Measurements from ENCODE around the gene MACF1.
"Not testable (repeated sequence)": the region's sequence is repeated elsewhere in the genome, so short reads cannot be mapped to it uniquely, and the experiment has no call there.

The MACF1 gene

GRCh38 chr1:39472826-39473225 is 268.3 kb downstream of the MACF1 start:
- H3K36me3 ChIP-seq (ENCODE audit: control insufficient read depth, insufficient read depth, low read length), result peaks cover 4% of the 10 kb centered on the region
- H3K27me3 ChIP-seq (replicated peaks; ENCODE audit: control insufficient read depth, insufficient read depth, low read length), result no peaks in the 10 kb centered on the region
- no peak overlapping the region for H3K4me3 ChIP-seq (replicated peaks; ENCODE audit: low read depth, low read length)
- no peak for TF ChIP-seq CTCF (IDR thresholded peaks at IDR 0.05; ENCODE audit: insufficient read depth, low read length, poor library complexity, severe bottlenecking)
- DNase-seq (ENCODE audit: extremely low read depth, insufficient read length), result no peak

- no peak for TF ChIP-seq CTCF (IDR thresholded peaks at IDR 0.05; ENCODE audit: insufficient read depth, low read length, poor library complexity, severe bottlenecking)
- peaks cover 4% of the 10 kb centered on the region for H3K36me3 ChIP-seq (ENCODE audit: control insufficient read depth, insufficient read depth, low read length)
- DNase-seq (ENCODE audit: extremely low read depth, insufficient read length), result no peak
Observed at GRCh38 chr1:39473324-39473723, 268.8 kb downstream of the MACF1 start.

GRCh38 chr1:39474810-39475209 is 270.3 kb downstream of the MACF1 start:
- H3K4me3 ChIP-seq (replicated peaks; ENCODE audit: low read depth, low read length), result no peak overlapping the region
- H3K27me3 ChIP-seq (replicated peaks; ENCODE audit: control insufficient read depth, insufficient read depth, low read length), result no peaks in the 10 kb centered on the region
- H3K36me3 ChIP-seq (ENCODE audit: control insufficient read depth, insufficient read depth, low read length), result no peaks in the 10 kb centered on the region; the same call in 1 of the 2 replicates
- DNase-seq (ENCODE audit: extremely low read depth, insufficient read length), result no peak
- no peak for TF ChIP-seq CTCF (IDR thresholded peaks at IDR 0.05; ENCODE audit: insufficient read depth, low read length, poor library complexity, severe bottlenecking)

More at GRCh38 chr1:39473324-39473723, 268.8 kb downstream of the MACF1 start:
- Histone ChIP-seq H3K4me3 (replicated peaks; ENCODE audit: low read depth, low read length) (no peak overlapping the region), H3K27me3 (replicated peaks; ENCODE audit: control insufficient read depth, insufficient read depth, low read length) (no peaks in the 10 kb centered on the region)

GRCh38 chr1:39475551-39475950 is 271.1 kb downstream of the MACF1 start:
- not testable (repeated sequence) for DNase-seq (ENCODE audit: extremely low read depth, insufficient read length); H3K27me3 ChIP-seq (replicated peaks; ENCODE audit: control insufficient read depth, insufficient read depth, low read length); H3K4me3 ChIP-seq (replicated peaks; ENCODE audit: low read depth, low read length); H3K36me3 ChIP-seq (ENCODE audit: control insufficient read depth, insufficient read depth, low read length)

- DNase-seq (ENCODE audit: extremely low read depth, insufficient read length), result no peak
- H3K36me3 ChIP-seq (ENCODE audit: control insufficient read depth, insufficient read depth, low read length), result peaks cover 11% of the 10 kb centered on the region
Observed at GRCh38 chr1:39478126-39478915, 273.8 kb downstream of the MACF1 start.

More at GRCh38 chr1:39478126-39478915, 273.8 kb downstream of the MACF1 start:
- Histone ChIP-seq H3K27me3 (replicated peaks; ENCODE audit: control insufficient read depth, insufficient read depth, low read length) (no peaks in the 10 kb centered on the region), H3K4me3 (replicated peaks; ENCODE audit: low read depth, low read length) (no peak overlapping the region)
- no peak for TF ChIP-seq CTCF (IDR thresholded peaks at IDR 0.05; ENCODE audit: insufficient read depth, low read length, poor library complexity, severe bottlenecking)

Data from GM06990 (cell line).